GM12878 (cell line): ENCODE data around the gene LMAN1L. TPM values are rescaled to one million over a fixed set of nuclear protein-coding genes. Genes with fewer than 3 reads are reported as not detected.

Experiments used
- BCL3 ChIP-seq: IDR thresholded peaks from 2 replicates; pipeline ENCODE4 v1.6.1; 2011; ENCODE audit warnings: borderline replicate concordance, low read depth, mild to moderate bottlenecking, moderate library complexity, low read length; ENCODE audit not compliant: insufficient read depth, poor library complexity, severe bottlenecking
- CEBPZ ChIP-seq: fragments of 150-350 bp; IDR thresholded peaks from 2 replicates; pipeline ENCODE4 v1.6.1; 2016; ENCODE audit warnings: low read depth, low read length
- CHD2 ChIP-seq: IDR thresholded peaks from 2 replicates; pipeline ENCODE4 v1.6.1; 2011; ENCODE audit warnings: low read depth, low read length, improper control_type of control experiment, borderline replicate concordance
- CHD4 ChIP-seq: fragments of 200-600 bp; sonication (generic); IDR thresholded peaks from 2 replicates; pipeline ENCODE4 v1.6.1; 2016; ENCODE audit warnings: mild to moderate bottlenecking
- GATAD2B ChIP-seq: fragments of 450-650 bp; conservative IDR thresholded peaks from 2 replicates; pipeline ENCODE4 v1.6.1; 2017; ENCODE audit warnings: low read depth, mild to moderate bottlenecking, moderate library complexity
- HDGF ChIP-seq: fragments of 450-650 bp; IDR thresholded peaks from 2 replicates; pipeline ENCODE4 v1.6.1; 2016; ENCODE audit warnings: antibody characterized with exemption
- IRF3 ChIP-seq: fragments of 450-650 bp; IDR thresholded peaks from 2 replicates; pipeline ENCODE4 v1.6.1; 2014; ENCODE audit warnings: mild to moderate bottlenecking
- JUNB ChIP-seq: IDR thresholded peaks from 2 replicates; pipeline ENCODE4 v1.6.1; 2016; ENCODE audit warnings: antibody characterized with exemption, mild to moderate bottlenecking
- KAT2A ChIP-seq: conservative IDR thresholded peaks from 2 replicates; pipeline ENCODE4 v1.6.1; 2011; ENCODE audit warnings: low read depth, low read length; ENCODE audit not compliant: control insufficient read depth
- MAX ChIP-seq: IDR thresholded peaks from 2 replicates; pipeline ENCODE4 v1.6.1; 2012; ENCODE audit warnings: low read depth, low read length, improper control_type of control experiment
- MEF2B ChIP-seq: fragments of 450-650 bp; IDR thresholded peaks from 2 replicates; pipeline ENCODE4 v1.6.1; 2018; ENCODE audit warnings: mild to moderate bottlenecking, moderate library complexity; ENCODE audit not compliant: partially characterized antibody, poor library complexity, severe bottlenecking
- MLLT1 ChIP-seq: fragments of 450-650 bp; IDR thresholded peaks from 2 replicates; pipeline ENCODE4 v1.6.1; 2016; ENCODE audit warnings: mild to moderate bottlenecking
- NR2C1 ChIP-seq: fragments of 450-650 bp; IDR thresholded peaks from 2 replicates; pipeline ENCODE4 v1.6.1; 2017; ENCODE audit warnings: antibody characterized with exemption, mild to moderate bottlenecking, moderate library complexity
- RB1 ChIP-seq: fragments of 450-650 bp; formaldehyde crosslinking; IDR thresholded peaks from 2 replicates; pipeline ENCODE4 v1.6.1; 2017; ENCODE audit warnings: mild to moderate bottlenecking, borderline replicate concordance
- polyA plus RNA-seq, 11 experiments: library from polyadenylated mRNA; depleted of rRNA in 4 of 11; unstranded in 6 of 11; stranded (reverse) in 5 of 11; fragments of >200 nt; fragmentation: Nextera tagmentation in 4 of 11; fragmentation: Illumina TruSeq in 1 of 11; extraction: Ambion mirVana in 4 of 11; extraction: Trizol in 1 of 11; gene quantifications; 1 replicate in 1 of 11; 2 replicates in 10 of 11; pipeline versions ENCODE4 v1.2.1 to v1.2.3, GENCODE V29; 2011 to 2016; ENCODE audit warnings: inconsistent platforms in 2 of 11, missing spikeins in 2 of 11, low read depth in 1 of 11
- total RNA-seq, 4 experiments: library from RNA; depleted of rRNA in 3 of 4; stranded (reverse); fragments of >200 nt in 3 of 4; fragmentation: Illumina TruSeq in 1 of 4; extraction: Trizol in 1 of 4; gene quantifications; 2 replicates each; pipeline versions ENCODE4 v1.2.1 to v1.2.3, GENCODE V29; 2013 to 2021
- TF ChIP-seq, protein P1 (sequence below): IDR thresholded peaks from 2 replicates; pipeline ENCODE4 v1.6.1; 2011; ENCODE audit warnings: low read depth, low read length, improper control_type of control experiment, borderline replicate concordance
- TF ChIP-seq, protein P2 (sequence below): fragments of 450-650 bp; IDR thresholded peaks from 2 replicates; pipeline ENCODE4 v1.6.1; 2018; ENCODE audit warnings: mild to moderate bottlenecking, low read depth, moderate library complexity; ENCODE audit not compliant: partially characterized antibody

LMAN1L gene
- total and polyA plus RNA-seq, 10 of the 15 experiments (the other 5 are each of a cell fraction or from before 2014, with no cell fraction given): not detected

DNA sequence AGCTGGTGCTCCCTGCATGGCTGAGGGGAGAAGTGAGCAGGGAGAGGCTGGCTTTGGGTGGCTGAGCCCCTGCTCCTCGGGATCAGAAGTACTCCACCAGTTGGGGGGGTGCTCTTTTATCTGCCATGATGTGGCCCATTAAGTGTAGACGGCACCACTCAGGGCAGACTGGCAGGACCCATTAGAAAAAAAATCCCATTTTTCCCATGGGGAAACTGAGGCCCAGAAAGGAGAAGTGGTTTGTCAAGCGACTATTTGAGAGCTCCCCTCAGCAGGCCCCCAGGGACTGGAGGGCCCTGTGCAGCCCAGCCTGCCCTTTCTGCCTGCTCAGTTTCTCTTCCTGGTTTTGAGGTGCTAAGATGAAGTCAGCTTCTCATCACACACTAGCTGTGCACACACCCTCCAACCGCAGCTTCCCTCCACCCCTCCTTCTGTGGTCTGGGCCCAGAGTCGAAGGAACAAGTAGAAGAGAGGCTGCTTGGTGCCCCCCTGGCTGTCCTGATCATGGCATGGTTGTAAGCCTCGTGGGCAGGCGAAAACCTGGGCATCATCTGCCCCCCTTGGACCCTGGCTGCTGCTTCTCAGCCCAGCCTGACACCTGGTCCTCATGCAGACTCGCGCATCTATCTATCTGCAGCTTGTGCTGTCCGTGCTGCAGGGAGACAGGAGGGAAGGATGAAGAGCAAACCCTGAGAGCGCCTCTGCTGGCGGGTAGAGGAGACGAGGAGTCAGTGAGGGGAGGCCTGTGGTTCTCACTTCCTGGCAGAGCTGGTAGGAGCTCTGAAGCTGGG is 25.2 kb upstream of the LMAN1L start (continued):
- TF ChIP-seq BCL3 (peak; percentile 69), JUNB (peak; percentile 61), RB1 (peak; percentile 55; the same call in 1 of the 2 replicates), HDGF (peak; percentile 94; the same call in 1 of the 2 replicates), CEBPZ (no peak), MAX (peak; percentile 77; the same call in 1 of the 2 replicates), CHD4 (no peak), KAT2A (no peak), GATAD2B (peak; percentile 82), MEF2B (peak; percentile 99), MLLT1 (peak; percentile 91), NR2C1 (no peak), CHD2 (peak; percentile 71), IRF3 (no peak)
- TF ChIP-seq, protein P1, sequence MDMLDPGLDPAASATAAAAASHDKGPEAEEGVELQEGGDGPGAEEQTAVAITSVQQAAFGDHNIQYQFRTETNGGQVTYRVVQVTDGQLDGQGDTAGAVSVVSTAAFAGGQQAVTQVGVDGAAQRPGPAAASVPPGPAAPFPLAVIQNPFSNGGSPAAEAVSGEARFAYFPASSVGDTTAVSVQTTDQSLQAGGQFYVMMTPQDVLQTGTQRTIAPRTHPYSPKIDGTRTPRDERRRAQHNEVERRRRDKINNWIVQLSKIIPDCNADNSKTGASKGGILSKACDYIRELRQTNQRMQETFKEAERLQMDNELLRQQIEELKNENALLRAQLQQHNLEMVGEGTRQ: no peak; the same call in 1 of the 2 replicates
- TF ChIP-seq, protein P2, sequence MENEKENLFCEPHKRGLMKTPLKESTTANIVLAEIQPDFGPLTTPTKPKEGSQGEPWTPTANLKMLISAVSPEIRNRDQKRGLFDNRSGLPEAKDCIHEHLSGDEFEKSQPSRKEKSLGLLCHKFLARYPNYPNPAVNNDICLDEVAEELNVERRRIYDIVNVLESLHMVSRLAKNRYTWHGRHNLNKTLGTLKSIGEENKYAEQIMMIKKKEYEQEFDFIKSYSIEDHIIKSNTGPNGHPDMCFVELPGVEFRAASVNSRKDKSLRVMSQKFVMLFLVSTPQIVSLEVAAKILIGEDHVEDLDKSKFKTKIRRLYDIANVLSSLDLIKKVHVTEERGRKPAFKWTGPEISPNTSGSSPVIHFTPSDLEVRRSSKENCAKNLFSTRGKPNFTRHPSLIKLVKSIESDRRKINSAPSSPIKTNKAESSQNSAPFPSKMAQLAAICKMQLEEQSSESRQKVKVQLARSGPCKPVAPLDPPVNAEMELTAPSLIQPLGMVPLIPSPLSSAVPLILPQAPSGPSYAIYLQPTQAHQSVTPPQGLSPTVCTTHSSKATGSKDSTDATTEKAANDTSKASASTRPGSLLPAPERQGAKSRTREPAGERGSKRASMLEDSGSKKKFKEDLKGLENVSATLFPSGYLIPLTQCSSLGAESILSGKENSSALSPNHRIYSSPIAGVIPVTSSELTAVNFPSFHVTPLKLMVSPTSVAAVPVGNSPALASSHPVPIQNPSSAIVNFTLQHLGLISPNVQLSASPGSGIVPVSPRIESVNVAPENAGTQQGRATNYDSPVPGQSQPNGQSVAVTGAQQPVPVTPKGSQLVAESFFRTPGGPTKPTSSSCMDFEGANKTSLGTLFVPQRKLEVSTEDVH: peak; percentile 37
